Thymus (tissue), 11 donors: ENCODE measurements around the gene LRRC23. TPM values are rescaled to one million over a fixed set of nuclear protein-coding genes. Genes with fewer than 3 reads are reported as not detected.
"Not testable (repeated sequence)": the region's sequence is repeated elsewhere in the genome, so short reads cannot be mapped to it uniquely, and the experiment has no call there.

Source experiments
- DNase-seq, 9 donors: peaks; one replicate each; pipeline ENCODE4 v3.0.0-alpha.2; 2013; ENCODE audit warnings: low spot score in 9 of 9, low read depth in 6 of 9, missing footprints in 1 of 9
- H3K27ac ChIP-seq, 2 donors: one replicate each; pipeline ENCODE4 v1.5.1; 2013; ENCODE audit warnings: control low read depth in 1 of 2, low read depth in 1 of 2, low read length in 1 of 2, mild to moderate bottlenecking in 1 of 2, moderate library complexity in 1 of 2
- H3K27me3 ChIP-seq, 2 donors: one replicate each; pipeline ENCODE4 v1.5.1; 2013; ENCODE audit warnings: low read length in 1 of 2; ENCODE audit not compliant: control insufficient read depth in 2 of 2, insufficient read depth in 1 of 2
- H3K36me3 ChIP-seq, 2 donors: one replicate each; pipeline ENCODE4 v1.5.1; 2013; ENCODE audit warnings: low read length in 1 of 2, mild to moderate bottlenecking in 1 of 2, moderate library complexity in 1 of 2; ENCODE audit not compliant: control insufficient read depth in 2 of 2, insufficient read depth in 2 of 2
- H3K4me1 ChIP-seq, 2 donors: one replicate each; pipeline ENCODE4 v1.5.1; 2013; ENCODE audit warnings: low read length in 2 of 2; ENCODE audit not compliant: control insufficient read depth in 2 of 2, insufficient read depth in 2 of 2
- H3K4me3 ChIP-seq, 2 donors: one replicate each; pipeline ENCODE4 v1.5.1; 2013; ENCODE audit warnings: low read length in 2 of 2, control low read depth in 1 of 2, mild to moderate bottlenecking in 1 of 2
- H3K9me3 ChIP-seq, 2 donors: one replicate each; pipeline ENCODE4 v1.5.1; 2013; ENCODE audit warnings: low read length in 1 of 2, mild to moderate bottlenecking in 1 of 2; ENCODE audit not compliant: control insufficient read depth in 2 of 2, insufficient read depth in 1 of 2
- WGBS: extraction: QIAGEN DNeasy Blood & Tissue Kit; methylation state at CpG from one replicate; pipeline ENCODE4 v1.1.7; 2013; 5-methylcytosine and 5-hydroxymethylcytosine counted together
- polyA plus RNA-seq: library from polyadenylated mRNA; stranded (reverse); fragments of 200-250 nt; gene quantifications from one replicate; pipeline ENCODE4 v1.2.3, GENCODE V29; 2013
- total RNA-seq: library from RNA; stranded (reverse); fragments of 120-200 nt; gene quantifications from one replicate; pipeline ENCODE4 v1.2.4, GENCODE V29; 2013
- donor health status: healthy.

The LRRC23 gene
- total and polyA plus RNA-seq, 2 donors, result 6.2 to 11.5 TPM

- peak in 1 of 9 donors; percentile 34 for DNase-seq
- Histone ChIP-seq H3K9me3 (peaks cover 0 to 4% of the 10 kb centered on the region in 2 donors), H3K36me3 (peaks cover 11 to 28% of the 10 kb centered on the region in 2 donors), H3K27me3 (no peaks in the 10 kb centered on the region), H3K27ac (peak overlapping the region in 1 of 2 donors; percentile 38), H3K4me1 (peaks cover 18 to 62% of the 10 kb centered on the region in 2 donors), H3K4me3 (peak overlapping the region in 1 of 2 donors; percentile 6)
- WGBS, result 88% methylated on average over 12 of the region's 12 CpGs
These were observed 33.3 kb upstream of the LRRC23 start for GRCh38 chr12:6871052-6871957.

GRCh38 chr12:6872073-6873048 is 32.3 kb upstream of the LRRC23 start:
- Histone ChIP-seq H3K27ac (peak overlapping the region; percentile 80 to 81), H3K4me3 (peak overlapping the region; percentile 81 to 82), H3K4me1 (peaks cover 15 to 54% of the 10 kb centered on the region in 2 donors), H3K36me3 (peaks cover 11 to 29% of the 10 kb centered on the region in 2 donors), H3K27me3 (no peaks in the 10 kb centered on the region), H3K9me3 (peaks cover 0 to 4% of the 10 kb centered on the region in 2 donors)
- WGBS, result 7% methylated on average over 40 of the region's 40 CpGs
- DNase-seq, result peak; percentile 48 to 88 (median 77)

- Histone ChIP-seq H3K27ac (peak within 1 kb of the TSS; percentile 80 to 88), H3K36me3 (peaks cover 11 to 29% of the 10 kb centered on the region in 2 donors), H3K4me1 (peaks cover 14 to 50% of the 10 kb centered on the region in 2 donors), H3K27me3 (no peaks in the 10 kb centered on the region), H3K4me3 (peak within 1 kb of the TSS; percentile 81 to 82), H3K9me3 (peaks cover 0 to 4% of the 10 kb centered on the region in 2 donors)
- peak; percentile 85 to 99 (median 98) for DNase-seq
- WGBS, result under 1% methylated on average over 66 of the region's 66 CpGs
These were observed 31.3 kb upstream of the LRRC23 start, which contains the start of gene SPSB2 for GRCh38 chr12:6873094-6874014. TSS of gene SPSB2 (minus strand) at chr12:6873303. CDS start at chr12:6872901, 402 bp downstream.

- peak overlapping the region; percentile 67 to 88 for H3K27ac ChIP-seq
- not testable (repeated sequence) for H3K27me3 ChIP-seq, DNase-seq, H3K9me3 ChIP-seq
- H3K4me3 ChIP-seq, result peak overlapping the region; percentile 81 to 82
- H3K4me1 ChIP-seq, result peaks cover 12 to 43% of the 10 kb centered on the region in 2 donors
- WGBS, result 51% methylated on average over 9 of the region's 9 CpGs
- H3K36me3 ChIP-seq, result peaks cover 11 to 29% of the 10 kb centered on the region in 2 donors
These were observed 30.6 kb upstream of the LRRC23 start for GRCh38 chr12:6874015-6874368.

GRCh38 chr12:6879824-6880223 is 24.8 kb upstream of the LRRC23 start:
- not testable (repeated sequence) for H3K27ac ChIP-seq
- WGBS, result 96% methylated on average over 11 of the region's 11 CpGs

GRCh38 chr12:6883252-6883651 is 21.4 kb upstream of the LRRC23 start:
- over 99% methylated on average over 5 of the region's 5 CpGs for WGBS
- peaks cover 9 to 19% of the 10 kb centered on the region in 2 donors for H3K36me3 ChIP-seq
- H3K4me1 ChIP-seq, result no peaks in the 10 kb centered on the region
- no peaks in the 10 kb centered on the region for H3K9me3 ChIP-seq
- H3K27me3 ChIP-seq, result no peaks in the 10 kb centered on the region
- no peak overlapping the region for H3K4me3 ChIP-seq
- no peak for DNase-seq
- H3K27ac ChIP-seq, result no peak overlapping the region

More at GRCh38 chr12:6879824-6880223, 24.8 kb upstream of the LRRC23 start:
- not testable (repeated sequence) for DNase-seq, H3K4me1 ChIP-seq, H3K27me3 ChIP-seq, H3K9me3 ChIP-seq, H3K4me3 ChIP-seq
- H3K36me3 ChIP-seq, result peaks cover 12 to 15% of the 10 kb centered on the region in 2 donors

- H3K4me3 ChIP-seq, result no peak overlapping the region
- 98% methylated on average over 11 of the region's 11 CpGs for WGBS
- no peaks in the 10 kb centered on the region for H3K9me3 ChIP-seq
- peaks cover 9 to 19% of the 10 kb centered on the region in 2 donors for H3K36me3 ChIP-seq
- DNase-seq, result no peak
- no peak overlapping the region for H3K27ac ChIP-seq
- H3K27me3 ChIP-seq, result no peaks in the 10 kb centered on the region
- no peaks in the 10 kb centered on the region for H3K4me1 ChIP-seq
These were observed 20.9 kb upstream of the LRRC23 start for GRCh38 chr12:6883683-6884082.

GRCh38 chr12:6884539-6884938 is 20.1 kb upstream of the LRRC23 start:
- Histone ChIP-seq H3K9me3 (no peaks in the 10 kb centered on the region), H3K27ac (no peak overlapping the region), H3K27me3 (no peaks in the 10 kb centered on the region), H3K4me1 (no peaks in the 10 kb centered on the region), H3K4me3 (no peak overlapping the region), H3K36me3 (peaks cover 9 to 19% of the 10 kb centered on the region in 2 donors)
- no peak for DNase-seq
- 94% methylated on average over 22 of the region's 22 CpGs for WGBS
